ENCODE results near the gene SLC38A10. TPM values are rescaled to one million over a fixed set of nuclear protein-coding genes. Genes with fewer than 3 reads are reported as not detected.

SLC38A10 gene
- polyA plus RNA-seq, 1 of the 3 experiments (the other 2 are of a cell fraction), result 82.2 TPM

DNA sequence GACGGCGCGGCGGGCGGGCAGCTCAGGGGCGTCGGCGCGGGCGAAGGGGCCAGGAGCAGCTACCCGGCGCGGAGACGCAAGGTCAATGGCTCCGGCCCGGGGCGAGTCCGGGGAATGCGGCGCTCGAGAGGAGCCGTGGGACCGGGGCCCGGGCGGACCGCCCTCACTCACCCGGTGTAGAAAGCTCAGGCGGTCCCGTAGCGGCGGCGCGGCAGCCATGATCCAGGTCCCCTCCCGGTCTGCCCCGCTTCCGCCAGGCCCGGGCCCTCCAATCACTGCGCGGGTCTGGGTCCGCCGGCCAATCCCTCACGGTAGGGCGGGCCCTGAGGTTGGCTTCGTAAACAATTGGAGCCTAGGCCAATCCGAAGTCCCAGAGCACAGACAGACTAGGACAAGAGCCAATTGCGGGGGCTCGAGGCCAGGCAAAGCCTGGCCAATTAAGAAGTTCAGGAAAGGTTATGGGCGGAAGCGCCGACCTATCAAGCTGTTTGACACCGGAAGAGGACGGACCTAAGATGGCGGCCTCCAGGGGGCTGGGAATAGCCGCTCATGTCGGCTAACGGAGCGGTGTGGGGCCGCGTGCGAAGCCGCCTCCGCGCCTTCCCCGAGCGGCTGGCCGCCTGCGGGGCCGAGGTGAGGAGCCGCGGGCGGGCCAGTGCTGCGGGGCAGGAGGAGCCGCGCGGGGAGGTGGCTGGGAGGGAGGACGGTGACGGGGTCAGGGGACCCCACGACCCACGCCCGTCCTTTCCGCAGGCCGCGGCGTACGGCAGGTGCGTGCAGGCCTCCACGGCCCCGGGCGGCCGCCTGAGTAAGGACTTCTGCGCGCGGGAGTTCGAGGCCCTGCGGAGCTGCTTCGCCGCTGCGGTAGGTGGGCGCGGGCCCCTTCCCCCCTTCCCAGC, 56.0 kb downstream of the SLC38A10 start, which contains the start of the genes NDUFAF8 and TEPSIN (continued):
- TF ChIP-seq, protein P1, sequence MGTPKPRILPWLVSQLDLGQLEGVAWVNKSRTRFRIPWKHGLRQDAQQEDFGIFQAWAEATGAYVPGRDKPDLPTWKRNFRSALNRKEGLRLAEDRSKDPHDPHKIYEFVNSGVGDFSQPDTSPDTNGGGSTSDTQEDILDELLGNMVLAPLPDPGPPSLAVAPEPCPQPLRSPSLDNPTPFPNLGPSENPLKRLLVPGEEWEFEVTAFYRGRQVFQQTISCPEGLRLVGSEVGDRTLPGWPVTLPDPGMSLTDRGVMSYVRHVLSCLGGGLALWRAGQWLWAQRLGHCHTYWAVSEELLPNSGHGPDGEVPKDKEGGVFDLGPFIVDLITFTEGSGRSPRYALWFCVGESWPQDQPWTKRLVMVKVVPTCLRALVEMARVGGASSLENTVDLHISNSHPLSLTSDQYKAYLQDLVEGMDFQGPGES (IDR thresholded peaks at IDR 0.05; ENCODE audit: low read depth, low read length), result peak; percentile 100
- TF ChIP-seq YY1 (IDR thresholded peaks at IDR 0.05; ENCODE audit: low read depth) (peak; percentile 96), MXI1 (IDR thresholded peaks at IDR 0.05; ENCODE audit: low read depth, low read length) (peak; percentile 96), TAF1 (IDR thresholded peaks at IDR 0.05; ENCODE audit: borderline replicate concordance, low read depth, low read length) (peak; percentile 72)

DNA sequence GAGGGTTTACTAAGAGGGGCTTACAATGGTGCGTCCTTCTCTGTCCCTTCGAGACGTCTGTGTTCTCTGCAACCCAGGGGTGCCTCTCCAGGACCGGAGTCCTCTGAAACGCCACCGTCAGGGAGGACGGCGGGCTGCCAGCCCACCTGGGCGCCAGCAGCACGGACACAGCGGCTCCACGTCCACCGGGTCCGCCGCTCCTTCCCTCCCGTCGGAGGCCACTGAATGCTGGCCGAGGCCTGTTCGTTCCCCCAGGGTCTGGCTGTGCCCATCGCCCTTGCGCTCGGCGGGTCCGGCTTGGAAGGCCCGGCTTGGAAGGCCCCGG, 56.7 kb downstream of the SLC38A10 start:
- H3K79me2 ChIP-seq (ENCODE audit: insufficient read depth), result peaks cover 58% of the 10 kb centered on the region
- WGBS (ENCODE audit: low lambda C conversion rate), result 1% methylated on average over 20 of the region's 26 CpGs

DNA sequence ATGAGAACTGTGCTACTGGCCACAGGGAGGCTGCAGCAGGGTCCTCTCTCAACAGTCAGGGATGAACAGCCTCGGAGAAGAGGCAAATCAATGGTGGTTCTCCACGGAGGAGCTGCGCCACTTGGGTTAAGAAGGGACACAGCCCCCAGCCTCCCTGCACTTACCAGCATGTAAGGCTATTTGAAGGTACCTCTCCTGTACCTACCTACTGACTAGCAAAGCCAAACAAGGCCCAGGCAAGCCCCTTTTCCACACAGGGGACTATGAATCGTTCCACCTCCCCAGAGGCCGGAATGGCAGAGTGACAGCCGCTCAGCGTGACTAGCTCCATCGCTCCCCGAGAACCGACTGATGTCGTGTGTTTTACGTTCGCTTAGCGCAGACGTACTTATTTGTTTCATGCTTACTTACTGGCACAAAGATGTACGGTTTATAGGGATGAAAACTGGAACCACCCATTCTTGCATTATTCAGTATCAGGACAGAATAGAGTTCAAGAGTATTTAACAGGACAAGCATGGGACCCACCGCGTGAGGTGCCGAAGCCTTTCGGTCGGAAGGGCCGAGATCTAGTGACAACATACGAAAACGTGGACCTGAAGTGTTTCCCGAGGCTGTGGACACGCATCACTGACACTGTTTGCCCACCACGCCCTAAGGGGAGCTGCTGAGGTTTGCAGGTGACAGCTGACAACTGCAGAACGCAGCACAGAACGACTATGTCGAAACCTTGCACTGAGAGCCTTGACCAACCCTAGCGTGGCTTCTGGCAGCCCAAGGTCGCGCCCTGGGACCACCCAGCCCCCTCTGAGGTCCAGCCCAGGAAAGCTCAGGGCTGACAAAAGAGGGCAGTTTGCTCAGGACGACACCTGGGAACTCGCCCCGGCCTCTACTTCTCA, 57.3 kb downstream of the SLC38A10 start:
- Histone ChIP-seq H4K20me1 (ENCODE audit: insufficient read depth) (peaks cover 10% of the 10 kb centered on the region), H3K79me2 (ENCODE audit: insufficient read depth) (peaks cover 58% of the 10 kb centered on the region), H3K9ac (peak overlapping the region; percentile 85), H2AFZ (ENCODE audit: low read depth) (0 out of 2 replicates have a peak overlapping the region, but pooled peaks have one; percentile 59), H3K36me3 (replicated peaks in 1 of 2; ENCODE audit: control insufficient read depth in 1 of 2, insufficient read depth in 2 of 2, low read length in 1 of 2) (peaks cover 0 to 26% of the 10 kb centered on the region in 2 experiments), H3K9me3 (no peaks in the 10 kb centered on the region), H3K4me1 (ENCODE audit: control insufficient read depth in 1 of 2, insufficient read depth in 2 of 2, low read depth in 1 of 2, low read length in 1 of 2) (peaks cover 0 to 40% of the 10 kb centered on the region in 2 experiments; a peak in 2 of 4 replicates), H3F3A (replicated peaks; ENCODE audit: insufficient read depth) (peaks cover 4% of the 10 kb centered on the region), H3K27me3 (ENCODE audit: insufficient read depth) (no peaks in the 10 kb centered on the region), H3K9me2 (no peaks in the 10 kb centered on the region), H3K4me2 (peak overlapping the region; percentile 95), H3K4me3 (ENCODE audit: low read depth in 2 of 2, low read length in 1 of 2) (peak overlapping the region; percentile 93 to 99), H3K27ac (ENCODE audit: low read depth in 2 of 2, low read length in 1 of 2) (no peak overlapping the region)
- no peak for TF ChIP-seq MEF2A (IDR thresholded peaks at IDR 0.05; ENCODE audit: borderline replicate concordance, low read depth)
- TF ChIP-seq, protein P1 (IDR thresholded peaks at IDR 0.05; ENCODE audit: low read depth, low read length), result no peak
- no peak for TF ChIP-seq SIN3A (IDR thresholded peaks at IDR 0.05; ENCODE audit: borderline replicate concordance, low read depth, low read length)
- no peak for TF ChIP-seq JUND (IDR thresholded peaks at IDR 0.05)
- TF ChIP-seq GABPA (IDR thresholded peaks at IDR 0.05; ENCODE audit: low read depth), result no peak
- POLR2A ChIA-PET, result interaction anchor here (1.4 to 1.5 kb wide), 2 partner anchors 8 to 13 kb away, joined by 5 to 9 read pairs; no protein-coding TSS in a partner anchor
- DNase-seq, result no peak
- WGBS (ENCODE audit: low lambda C conversion rate), result 48% methylated on average over 34 of the region's 36 CpGs
- CTCF ChIA-PET, result interaction anchor here (0.8 to 12.8 kb wide), 10 partner anchors 8 to 363 kb away, joined by 3 to 133 read pairs (median 8); partner anchors contain the start of gene CEP131

More for the DNA sequence above, 56.7 kb downstream of the SLC38A10 start:
- no peaks in the 10 kb centered on the region for H3K9me2 ChIP-seq
- peak overlapping the region; percentile 95 for H3K4me2 ChIP-seq
- H3F3A ChIP-seq (replicated peaks; ENCODE audit: insufficient read depth), result peaks cover 4% of the 10 kb centered on the region
- ChIA-PET CTCF (interaction anchor here (0.7 to 12.8 kb wide), 14 partner anchors 9 to 362 kb away, joined by 3 to 133 read pairs (median 7); partner anchors contain the start of gene CEP131), POLR2A (interaction anchor here (0.7 to 1.5 kb wide), 10 partner anchors 9 to 277 kb away, joined by 3 to 9 read pairs (median 3); partner anchors contain the start of gene SLC38A10)
- H3K4me1 ChIP-seq (ENCODE audit: control insufficient read depth in 1 of 2, insufficient read depth in 2 of 2, low read depth in 1 of 2, low read length in 1 of 2), result peaks cover 0 to 40% of the 10 kb centered on the region in 2 experiments; a peak in 2 of 4 replicates
- TF ChIP-seq EZH2phosphoT487 (IDR thresholded peaks at IDR 0.05; ENCODE audit: borderline replicate concordance, low read depth), result no peak
- TF ChIP-seq FOXJ3 (CRISPR knock-in tag; IDR thresholded peaks at IDR 0.05), result no peak
- no peak for TF ChIP-seq SMC3 (IDR thresholded peaks at IDR 0.05; ENCODE audit: low read depth, low read length)
- H4K20me1 ChIP-seq (ENCODE audit: insufficient read depth), result peaks cover 13% of the 10 kb centered on the region
- no peaks in the 10 kb centered on the region for H3K27me3 ChIP-seq (ENCODE audit: insufficient read depth)
- peak overlapping the region; percentile 59; the same call in 1 of the 2 replicates for H2AFZ ChIP-seq (ENCODE audit: low read depth)
- H3K9me3 ChIP-seq, result no peaks in the 10 kb centered on the region
- no peak for DNase-seq
- H3K9ac ChIP-seq, result peak overlapping the region; percentile 85
- peak overlapping the region in 1 of 2 experiments; percentile 23; a peak in 1 of 4 replicates for H3K27ac ChIP-seq (ENCODE audit: low read depth in 2 of 2, low read length in 1 of 2)
- H3K36me3 ChIP-seq (replicated peaks in 1 of 2; ENCODE audit: control insufficient read depth in 1 of 2, insufficient read depth in 2 of 2, low read length in 1 of 2), result peaks cover 0 to 24% of the 10 kb centered on the region in 2 experiments
- peak overlapping the region; percentile 93 to 99 for H3K4me3 ChIP-seq (ENCODE audit: low read depth in 2 of 2, low read length in 1 of 2)

Measured in SK-N-SH (cell line).